Activated naive CD8-positive, alpha-beta T cell treated with anti-CD3 and anti-CD28 coated beads, Interleukin-2, amount 10 ng/mL, durations not matched to agents 7 days and 5 days (primary cell): ENCODE data around the gene CHST11. TPM values are rescaled to one million over a fixed set of nuclear protein-coding genes. Genes with fewer than 3 reads are reported as not detected.

ENCODE experiments used
- ATAC-seq: fragments of 150-1000 bp; cut with Tn5 transposase; one replicate; pipeline ENCODE4 v1.10.0; 2021; ENCODE audit warnings: low read depth, moderate library complexity
- POLR2A ChIA-PET: fragments of 350-600 bp; sonication (Branson Sonifier 250); formaldehyde crosslinking; loops from one replicate; lab custom pipeline; 2021; ENCODE audit warnings: antibody characterized with exemption; lab: Charles Lee
- DNase-seq: peaks from one replicate; pipeline ENCODE4 v3.0.0; 2021
- H3K27ac Mint-ChIP-seq: one replicate; pipeline ENCODE4 v1.8.0; 2022; ENCODE audit warnings: mild to moderate bottlenecking, mixed read lengths
- H3K27me3 Mint-ChIP-seq: one replicate; pipeline ENCODE4 v1.8.0; 2022; ENCODE audit warnings: mild to moderate bottlenecking, moderate library complexity, mixed read lengths
- H3K36me3 Mint-ChIP-seq: one replicate; pipeline ENCODE4 v1.8.0; 2021; ENCODE audit warnings: mild to moderate bottlenecking, mixed read lengths
- H3K4me1 Mint-ChIP-seq: one replicate; pipeline ENCODE4 v1.8.0; 2021; ENCODE audit warnings: mixed read lengths
- H3K4me3 Mint-ChIP-seq: one replicate; pipeline ENCODE4 v1.8.0; 2022; ENCODE audit warnings: mild to moderate bottlenecking, moderate library complexity, mixed read lengths
- H3K9me3 Mint-ChIP-seq: one replicate; pipeline ENCODE4 v1.8.0; 2021; ENCODE audit warnings: mixed read lengths
- total RNA-seq, 2 experiments: library from RNA; stranded (reverse); gene quantifications; one replicate each; pipeline ENCODE4 v1.2.3, GENCODE V29; 2021

CHST11 gene
- total RNA-seq, 2 experiments from 2014 or later, result 64.9 to 72.9 TPM

DNA sequence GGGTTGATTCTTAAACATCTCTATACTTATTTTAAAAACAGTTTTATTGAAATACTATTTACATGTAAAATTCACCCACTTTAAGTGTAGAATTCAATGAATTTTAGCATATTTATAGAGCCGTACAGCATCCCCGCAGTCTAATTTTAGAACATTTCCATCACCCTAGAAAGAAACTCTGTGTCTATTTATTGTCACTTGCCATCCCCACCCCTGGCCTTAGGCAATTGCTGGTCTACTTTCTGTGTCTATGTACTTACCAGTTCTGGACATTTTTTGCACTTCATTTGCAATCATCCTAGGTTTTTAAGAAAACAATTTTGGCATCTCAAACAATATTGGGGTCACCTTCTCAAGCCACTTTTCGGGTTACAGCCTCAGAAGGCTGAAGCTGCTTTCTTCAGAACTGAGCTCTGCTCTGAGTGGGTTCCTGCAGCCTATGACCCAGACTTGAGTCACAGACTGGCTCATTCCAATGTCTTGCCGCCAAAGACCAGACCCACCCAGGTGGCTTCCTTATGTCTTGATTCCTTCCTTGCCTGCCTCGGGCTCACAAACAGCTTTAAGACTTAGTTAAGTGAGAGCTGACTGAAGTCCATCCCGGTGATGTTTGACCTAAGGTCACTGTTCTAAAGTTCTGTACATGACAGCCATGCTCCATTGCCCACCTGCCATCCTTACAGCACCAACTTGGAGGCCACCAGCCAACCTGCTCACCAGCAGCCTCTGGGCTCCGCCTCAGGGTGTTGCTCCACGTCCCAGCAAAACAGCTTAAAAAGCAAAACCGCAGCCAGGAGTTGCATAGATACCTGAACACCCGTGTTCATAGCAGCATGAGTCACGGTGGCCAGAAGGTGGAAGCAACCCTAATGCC lies 131.5 kb downstream of the CHST11 start:
- H3K36me3 Mint-ChIP-seq, result peaks cover 34% of the 10 kb centered on the region
- H3K27ac Mint-ChIP-seq, result no peak overlapping the region
- no peak overlapping the region for H3K4me3 Mint-ChIP-seq
- no peaks in the 10 kb centered on the region for H3K27me3 Mint-ChIP-seq
- H3K9me3 Mint-ChIP-seq, result peaks cover 2% of the 10 kb centered on the region
- POLR2A ChIA-PET, result interaction anchor here (1.7 kb wide), 1 partner anchor 207 kb away, joined by 3 read pairs; no protein-coding TSS in a partner anchor
- H3K4me1 Mint-ChIP-seq, result peaks cover 22% of the 10 kb centered on the region
- ATAC-seq (no peak), DNase-seq (no peak)

DNA sequence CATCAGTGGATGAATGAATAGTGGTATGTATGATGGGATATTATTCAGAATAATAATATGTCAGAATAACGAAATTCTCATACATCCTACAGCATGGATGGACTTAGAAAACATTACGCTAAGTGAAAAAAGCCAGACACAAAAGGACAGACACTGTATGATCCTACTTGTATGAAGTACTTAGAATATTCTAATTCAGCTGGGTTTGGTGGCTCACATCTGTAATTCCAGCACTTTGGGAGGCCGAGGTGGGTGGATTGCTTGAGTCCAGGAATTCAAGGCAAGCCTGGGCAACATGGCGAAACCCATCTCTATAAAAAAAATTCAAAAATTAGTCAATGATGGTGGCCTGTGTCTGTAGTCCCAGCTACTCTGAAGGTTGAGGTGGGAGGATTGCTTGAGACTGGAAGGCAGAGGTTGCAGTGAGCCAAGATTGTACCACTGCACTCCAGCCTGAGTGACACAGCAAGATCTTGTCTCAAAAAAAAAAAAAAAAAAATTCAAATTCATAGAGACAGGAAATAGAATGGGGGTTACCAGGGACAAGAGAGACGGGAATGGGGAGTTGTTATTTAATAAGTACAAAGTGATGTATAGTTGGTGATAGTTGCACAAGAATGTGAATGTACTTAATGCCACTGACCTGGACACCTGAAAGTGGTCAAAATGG lies 132.3 kb downstream of the CHST11 start:
- Mint-ChIP-seq H3K9me3 (peaks cover 2% of the 10 kb centered on the region), H3K27me3 (no peaks in the 10 kb centered on the region), H3K36me3 (peaks cover 31% of the 10 kb centered on the region), H3K4me3 (no peak overlapping the region), H3K4me1 (peaks cover 18% of the 10 kb centered on the region), H3K27ac (no peak overlapping the region)
- ATAC-seq (no peak), DNase-seq (no peak)
- POLR2A ChIA-PET, result interaction anchor here (1.7 kb wide), 1 partner anchor 207 kb away, joined by 3 read pairs; no protein-coding TSS in a partner anchor

DNA sequence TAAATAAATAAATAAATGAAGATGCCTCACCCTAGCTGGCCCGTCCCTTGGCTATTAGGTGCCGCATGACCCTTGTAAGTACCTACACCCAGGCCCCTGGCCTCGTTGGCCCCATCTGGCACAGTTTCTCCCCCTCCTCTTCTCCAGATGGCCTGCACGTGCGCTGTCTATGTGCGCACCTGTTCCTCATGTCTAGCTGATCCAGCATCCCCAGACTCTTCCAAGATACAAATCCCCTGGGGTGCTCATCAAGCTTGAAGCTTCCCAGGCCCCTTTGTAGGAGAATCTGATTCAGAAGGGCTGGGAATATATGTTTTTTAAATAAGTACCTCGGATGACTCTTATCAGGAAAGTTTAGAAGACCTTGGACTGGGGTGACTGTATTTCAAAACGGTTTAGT lies 133.3 kb downstream of the CHST11 start:
- ATAC-seq, result no peak
- no peak for DNase-seq
- Mint-ChIP-seq H3K4me3 (no peak overlapping the region), H3K36me3 (peaks cover 25% of the 10 kb centered on the region), H3K27me3 (no peaks in the 10 kb centered on the region), H3K4me1 (peaks cover 18% of the 10 kb centered on the region), H3K27ac (no peak overlapping the region), H3K9me3 (peaks cover 2% of the 10 kb centered on the region)
- POLR2A ChIA-PET, result no interaction called here

DNA sequence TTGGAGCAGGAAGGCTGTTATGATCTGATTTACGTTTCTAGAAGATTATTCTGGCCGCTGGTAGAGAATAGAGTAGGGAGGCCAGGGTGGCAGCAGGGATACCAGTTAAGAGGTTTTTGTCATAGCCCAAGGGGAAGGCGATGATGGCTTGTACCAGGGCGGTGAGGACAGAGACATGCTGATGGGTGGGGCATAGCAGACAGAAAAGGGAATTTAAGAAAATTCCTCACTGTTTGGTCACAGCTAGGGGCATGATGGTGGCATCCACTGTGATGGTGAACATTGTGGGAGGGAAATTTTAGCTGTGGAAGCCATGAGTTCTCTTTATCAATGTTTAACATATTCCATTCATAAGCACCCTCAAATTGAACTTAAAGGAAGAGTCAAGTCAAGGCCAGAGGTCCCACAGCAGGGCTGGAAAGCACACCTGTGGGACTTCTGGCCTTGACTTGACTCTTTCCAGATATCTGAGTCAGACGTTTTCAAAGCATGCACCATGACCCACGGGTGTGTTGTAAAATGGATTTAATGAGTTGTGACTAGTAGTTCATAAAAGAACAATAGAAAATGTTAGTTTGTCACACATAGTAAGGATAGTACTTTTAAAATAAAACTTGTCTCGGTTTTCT lies 134.6 kb downstream of the CHST11 start:
- peaks cover 15% of the 10 kb centered on the region for H3K4me1 Mint-ChIP-seq
- DNase-seq, result no peak
- peaks cover 19% of the 10 kb centered on the region for H3K36me3 Mint-ChIP-seq
- no peak for ATAC-seq
- no peak overlapping the region for H3K4me3 Mint-ChIP-seq
- POLR2A ChIA-PET, result interaction anchor here (0.7 kb wide), 1 partner anchor 205 kb away, joined by 3 read pairs; no protein-coding TSS in a partner anchor
- H3K27me3 Mint-ChIP-seq, result no peaks in the 10 kb centered on the region
- peaks cover 2% of the 10 kb centered on the region for H3K9me3 Mint-ChIP-seq
- peak overlapping the region; percentile 70 for H3K27ac Mint-ChIP-seq

DNA sequence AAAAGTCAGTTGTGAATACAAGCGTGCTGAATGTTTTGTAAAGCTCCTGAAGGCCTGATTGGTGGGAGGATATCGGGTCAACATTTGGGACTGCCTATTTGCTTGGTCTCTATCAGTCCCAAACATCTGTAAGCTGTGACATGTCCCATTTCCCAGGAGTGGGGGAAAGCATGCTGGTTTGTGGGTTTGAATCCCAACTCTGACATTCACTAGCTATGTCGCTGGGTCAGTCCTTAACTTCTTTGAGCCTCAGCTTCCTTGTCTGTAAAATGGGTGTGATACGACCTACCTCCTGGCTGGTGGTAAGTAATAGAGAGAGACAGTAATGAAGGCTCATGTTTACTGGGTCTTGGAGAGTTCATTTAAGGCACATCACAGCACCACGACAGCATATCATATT lies 136.7 kb downstream of the CHST11 start:
- H3K9me3 Mint-ChIP-seq, result peaks cover 2% of the 10 kb centered on the region
- ATAC-seq (no peak), DNase-seq (no peak)
- H3K4me1 Mint-ChIP-seq, result peaks cover 15% of the 10 kb centered on the region
- H3K4me3 Mint-ChIP-seq, result no peak overlapping the region
- POLR2A ChIA-PET, result no interaction called here
- H3K27me3 Mint-ChIP-seq, result no peaks in the 10 kb centered on the region
- no peak overlapping the region for H3K27ac Mint-ChIP-seq
- peaks cover 20% of the 10 kb centered on the region for H3K36me3 Mint-ChIP-seq

DNA sequence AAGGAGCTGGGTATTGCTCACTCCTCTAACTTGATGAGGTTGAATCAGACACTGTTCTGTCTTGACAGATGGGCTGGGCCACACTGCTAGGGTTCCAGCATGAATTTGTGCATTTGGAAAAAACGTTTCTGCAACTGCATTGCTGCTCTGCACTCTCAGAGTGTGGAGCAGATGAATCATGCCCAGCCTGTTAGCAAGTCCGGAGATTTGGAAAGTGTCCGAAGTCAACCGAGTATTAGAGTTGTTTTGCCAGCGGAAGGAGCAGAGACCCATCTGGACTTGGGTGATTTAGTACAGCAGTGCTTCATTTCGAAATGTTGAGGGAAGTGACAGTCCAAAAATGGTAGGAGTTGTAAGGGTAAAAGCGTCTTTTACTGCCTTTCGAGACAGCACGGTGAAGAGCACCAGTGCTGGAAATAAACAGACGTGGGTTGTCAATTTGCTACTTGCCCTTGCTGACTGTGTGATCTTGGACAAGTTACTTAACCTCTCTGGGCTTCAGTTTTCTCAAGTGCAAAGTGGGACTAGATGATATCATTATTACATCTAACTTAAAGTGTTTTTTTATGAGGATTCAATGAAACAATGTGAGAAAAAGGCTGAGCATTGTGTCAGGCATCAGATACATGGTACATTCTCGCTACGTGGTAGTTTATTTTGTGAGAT lies 139.5 kb downstream of the CHST11 start:
- H3K4me3 Mint-ChIP-seq, result no peak overlapping the region
- POLR2A ChIA-PET, result no interaction called here
- H3K9me3 Mint-ChIP-seq, result no peaks in the 10 kb centered on the region
- ATAC-seq (no peak), DNase-seq (no peak)
- peaks cover 5% of the 10 kb centered on the region for H3K4me1 Mint-ChIP-seq
- H3K36me3 Mint-ChIP-seq, result peaks cover 4% of the 10 kb centered on the region
- no peak overlapping the region for H3K27ac Mint-ChIP-seq
- H3K27me3 Mint-ChIP-seq, result no peaks in the 10 kb centered on the region

DNA sequence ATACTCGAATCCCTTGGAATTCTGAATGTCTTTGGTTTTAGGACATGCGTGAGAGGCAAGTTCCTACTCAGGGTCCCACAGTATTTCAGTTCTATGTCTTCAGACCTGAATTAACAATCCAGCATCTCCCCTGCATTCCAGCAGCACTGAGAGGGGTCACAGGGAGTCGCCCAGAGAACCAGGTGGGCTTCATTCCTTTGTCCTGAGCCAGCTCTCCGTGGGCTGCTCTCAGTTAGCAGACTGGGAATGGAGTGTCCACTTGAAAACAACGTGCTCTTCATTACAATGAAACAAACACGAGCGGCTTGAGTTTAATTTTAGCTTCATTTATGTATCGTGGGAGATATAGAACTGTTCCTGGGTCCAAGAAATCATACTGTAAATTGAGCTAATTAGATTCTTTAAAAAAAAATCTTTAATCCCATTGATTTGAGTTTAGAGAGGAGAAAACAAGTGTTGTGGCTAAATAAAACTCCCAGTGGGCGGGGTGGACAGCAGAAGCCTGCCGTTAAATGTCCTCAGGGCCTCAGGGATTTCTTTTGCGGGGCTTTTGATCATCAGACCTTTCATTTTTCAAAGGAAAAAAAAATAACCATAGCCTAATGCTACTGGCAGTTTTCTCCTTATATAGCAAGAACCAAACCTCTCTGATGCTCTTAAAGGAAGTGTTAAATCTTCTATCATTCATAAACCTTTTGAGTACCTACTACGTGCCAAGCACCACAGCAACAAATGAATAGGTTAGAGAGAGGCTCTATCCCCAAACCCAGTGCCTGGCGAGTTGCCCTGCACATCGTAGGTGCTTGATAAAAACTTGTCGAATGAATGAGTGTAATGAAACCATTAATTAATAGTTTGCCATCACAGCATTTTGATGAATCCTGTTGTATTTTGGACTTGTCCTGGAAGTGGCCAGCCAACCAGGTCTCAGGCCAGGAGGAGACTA lies 140.4 kb downstream of the CHST11 start:
- Mint-ChIP-seq H3K4me1 (peaks cover 10% of the 10 kb centered on the region), H3K27me3 (no peaks in the 10 kb centered on the region), H3K4me3 (no peak overlapping the region), H3K9me3 (no peaks in the 10 kb centered on the region), H3K27ac (no peak overlapping the region), H3K36me3 (peaks cover 8% of the 10 kb centered on the region)
- DNase-seq (no peak), ATAC-seq (no peak)
- POLR2A ChIA-PET, result no interaction called here

DNA sequence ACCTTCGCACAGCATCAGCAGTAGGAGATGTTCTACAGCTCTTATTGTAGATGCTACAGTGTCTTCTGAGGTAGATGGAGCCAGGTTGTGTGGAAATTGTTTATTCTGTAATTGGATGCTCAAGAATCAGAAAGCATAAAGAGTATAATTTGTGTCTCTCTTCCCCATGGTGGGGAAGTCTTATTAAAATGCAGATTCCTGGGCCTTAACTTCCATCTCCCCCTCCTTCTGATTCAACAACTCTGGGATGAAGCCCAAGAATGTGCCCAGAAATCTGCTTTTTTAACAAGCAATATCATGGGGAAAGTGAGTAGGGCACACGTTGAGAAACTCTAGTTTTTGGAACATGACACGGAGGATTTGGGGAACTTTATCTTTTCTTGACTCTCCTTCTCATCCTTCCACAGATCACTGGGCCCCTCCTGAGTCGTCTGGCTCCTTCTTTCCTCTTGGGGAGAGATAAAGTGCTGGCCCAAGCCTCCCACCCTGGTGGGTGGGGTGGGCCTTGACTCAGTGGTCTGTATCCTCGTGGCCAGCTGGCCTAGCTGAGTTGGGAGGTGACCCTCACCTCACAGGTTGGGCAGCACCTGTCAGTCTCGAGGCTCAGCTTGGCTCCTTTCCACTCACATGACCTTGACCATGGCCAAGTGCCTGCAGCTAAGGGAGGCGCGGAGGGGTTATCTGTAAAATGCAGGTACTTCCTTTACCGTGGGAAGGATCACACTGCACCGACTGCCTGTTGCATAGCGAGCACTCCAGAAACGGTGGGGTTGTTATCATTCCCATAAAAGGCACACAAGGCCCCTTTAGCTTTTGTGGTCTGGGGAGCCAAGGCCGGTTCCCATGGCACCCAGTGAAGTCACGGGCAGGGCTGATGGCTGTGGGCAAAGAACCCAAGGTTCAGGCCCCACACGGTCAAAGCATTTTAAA lies 141.9 kb downstream of the CHST11 start:
- Mint-ChIP-seq H3K4me1 (peaks cover 15% of the 10 kb centered on the region), H3K27ac (peak overlapping the region; percentile 21), H3K9me3 (no peaks in the 10 kb centered on the region), H3K36me3 (peaks cover 19% of the 10 kb centered on the region), H3K27me3 (no peaks in the 10 kb centered on the region), H3K4me3 (no peak overlapping the region)
- DNase-seq, result no peak
- no peak for ATAC-seq
- POLR2A ChIA-PET, result no interaction called here

DNA sequence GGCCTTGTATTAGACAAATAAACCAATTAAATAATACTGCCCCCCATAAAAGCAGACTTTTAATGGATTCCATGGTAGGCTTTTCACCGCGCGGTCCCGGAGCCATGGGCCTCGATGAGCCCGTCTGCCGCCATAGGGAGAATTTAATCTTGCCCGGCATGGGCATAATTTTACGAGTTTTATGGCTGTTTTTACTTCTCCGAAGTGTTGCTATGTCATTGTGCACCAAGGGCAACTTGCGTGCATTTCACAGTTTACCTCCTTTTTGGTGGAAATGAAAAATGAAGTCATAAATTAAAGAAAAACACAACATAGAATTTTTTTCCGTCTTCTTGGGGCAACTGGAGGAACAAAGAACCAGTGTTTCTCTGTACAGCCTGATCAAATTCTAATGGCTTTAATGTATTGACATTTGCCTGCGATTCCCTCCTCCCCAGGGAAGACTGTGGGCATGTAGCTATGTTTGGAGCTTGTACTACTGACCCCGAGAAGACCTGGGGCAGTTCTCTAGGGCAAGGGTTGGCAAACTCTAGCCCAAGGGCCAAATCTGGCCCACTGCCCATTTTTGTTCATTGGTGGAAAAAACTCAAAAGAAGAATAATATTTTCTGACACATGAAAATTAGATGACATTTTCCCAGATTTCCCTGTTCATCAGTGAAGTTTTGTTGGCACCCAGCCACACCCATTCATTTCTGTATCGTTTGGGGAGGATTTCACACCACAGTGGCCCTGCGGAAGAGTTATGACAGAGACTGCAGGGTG lies 142.7 kb downstream of the CHST11 start:
- no peaks in the 10 kb centered on the region for H3K9me3 Mint-ChIP-seq
- H3K4me3 Mint-ChIP-seq, result no peak overlapping the region
- POLR2A ChIA-PET, result no interaction called here
- no peak overlapping the region for H3K27ac Mint-ChIP-seq
- DNase-seq (no peak), ATAC-seq (no peak)
- no peaks in the 10 kb centered on the region for H3K27me3 Mint-ChIP-seq
- H3K36me3 Mint-ChIP-seq, result peaks cover 22% of the 10 kb centered on the region
- peaks cover 24% of the 10 kb centered on the region for H3K4me1 Mint-ChIP-seq

DNA sequence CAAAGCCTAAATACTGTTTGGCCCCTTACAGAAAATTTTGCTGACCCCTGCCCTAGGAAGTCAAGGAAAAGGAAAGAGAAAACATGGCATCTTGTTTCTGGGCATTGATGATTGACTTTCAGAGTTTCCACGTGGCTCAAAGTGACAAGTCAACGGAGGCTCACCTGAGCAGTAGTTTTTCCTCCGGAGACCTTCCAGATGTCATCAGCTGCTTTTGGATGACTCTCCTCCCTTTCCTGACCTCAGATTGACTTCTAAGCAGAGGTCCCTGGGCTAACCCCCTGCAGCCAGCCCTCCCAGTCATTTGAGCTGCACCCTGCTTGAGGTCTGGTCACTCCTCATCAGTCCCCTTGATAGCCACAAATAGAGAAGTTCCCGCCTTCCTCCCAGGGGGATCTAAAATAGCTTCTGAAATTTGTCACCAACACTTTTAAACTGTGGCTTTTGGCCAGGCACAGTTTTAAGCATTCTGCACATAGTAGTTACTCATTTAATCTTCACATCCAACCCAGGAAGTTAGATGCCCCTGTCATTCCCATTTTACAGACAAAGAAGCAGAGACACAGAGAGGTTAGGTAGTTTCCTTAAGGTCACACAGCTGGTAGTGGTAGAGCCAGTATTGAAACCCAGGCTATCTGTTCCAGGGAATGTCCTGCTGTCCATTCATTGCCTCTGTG lies 143.4 kb downstream of the CHST11 start:
- no peaks in the 10 kb centered on the region for H3K27me3 Mint-ChIP-seq
- ATAC-seq (no peak), DNase-seq (no peak)
- peaks cover 22% of the 10 kb centered on the region for H3K36me3 Mint-ChIP-seq
- POLR2A ChIA-PET, result no interaction called here
- H3K27ac Mint-ChIP-seq, result no peak overlapping the region
- H3K9me3 Mint-ChIP-seq, result no peaks in the 10 kb centered on the region
- peaks cover 26% of the 10 kb centered on the region for H3K4me1 Mint-ChIP-seq
- H3K4me3 Mint-ChIP-seq, result no peak overlapping the region
